IPS-11a (cell line): Measurements from ENCODE around the gene RPS15A.

Source experiments
- H3K4me3 ChIP-seq: one replicate; pipeline ENCODE4 v1.5.1; 2013; ENCODE audit warnings: low read depth, low read length, control low read depth

Gene RPS15A

DNA sequence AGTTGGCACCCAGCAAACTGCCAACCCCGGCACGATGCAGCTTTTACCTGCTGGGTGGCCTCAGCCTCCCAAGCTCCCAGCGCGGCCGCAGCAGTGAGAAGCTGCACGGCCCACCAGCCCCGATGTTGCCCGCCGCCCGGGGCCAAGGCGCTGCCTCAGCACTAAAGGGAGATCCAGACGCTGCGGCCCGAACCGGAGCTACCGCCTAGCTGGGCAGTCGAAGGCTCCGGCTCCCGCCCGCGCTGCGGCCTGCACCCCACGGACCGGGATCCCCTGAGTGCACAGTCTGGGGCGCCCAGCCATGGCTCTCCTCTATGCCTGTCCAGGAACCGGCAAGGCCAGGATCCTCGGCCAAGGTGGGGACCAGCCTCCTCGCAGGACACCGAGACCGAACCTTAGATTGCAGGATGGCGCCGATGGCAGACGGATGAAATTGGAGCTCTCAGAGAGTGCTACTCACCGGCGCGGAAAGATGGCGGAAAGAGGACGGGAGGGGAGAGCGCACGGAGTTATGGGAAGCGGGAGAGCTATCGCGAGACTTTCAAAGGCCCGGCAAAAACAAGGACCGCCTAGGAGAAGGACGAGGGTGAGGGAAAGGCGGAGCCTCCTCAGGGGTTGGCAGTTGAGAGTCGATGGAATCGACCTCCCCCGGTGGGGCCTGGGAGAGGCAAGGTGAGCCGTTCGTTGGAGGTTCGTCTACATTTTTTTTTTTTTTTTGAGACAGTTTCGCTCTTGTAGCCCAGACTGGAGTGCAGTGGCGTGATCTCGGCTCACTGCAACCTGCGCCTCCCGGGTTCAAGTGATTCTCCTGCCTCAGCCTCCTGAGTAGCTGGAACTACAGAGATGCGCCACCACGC lies at the start of gene RPS15A:
RPS15A (minus strand) TSS at position 485 of the 857 bp plus-strand sequence. CDS start 1,221 bp downstream, outside the sequence.
- H3K4me3 ChIP-seq, result peak within 1 kb of the TSS; percentile 96

DNA sequence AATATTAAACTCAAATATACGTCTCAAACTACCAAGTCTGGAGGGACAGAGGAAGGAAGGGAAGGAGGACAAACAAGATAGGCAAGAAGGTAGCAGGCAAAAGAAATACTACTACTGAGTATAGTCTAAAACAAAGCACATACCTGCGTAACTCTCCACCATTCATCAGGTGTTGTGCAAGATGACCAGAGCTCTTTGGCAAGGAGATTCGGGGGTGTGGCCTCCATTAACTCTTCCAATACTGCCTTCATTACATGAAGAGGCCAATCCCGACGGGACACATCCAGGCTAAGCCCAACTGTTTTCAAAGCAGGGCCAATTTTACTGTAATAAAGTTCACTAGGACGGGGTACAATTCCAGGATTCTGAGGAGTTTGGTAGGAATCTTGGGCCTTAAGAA lies 49.4 kb upstream of the RPS15A start:
- no peak overlapping the region for H3K4me3 ChIP-seq

DNA sequence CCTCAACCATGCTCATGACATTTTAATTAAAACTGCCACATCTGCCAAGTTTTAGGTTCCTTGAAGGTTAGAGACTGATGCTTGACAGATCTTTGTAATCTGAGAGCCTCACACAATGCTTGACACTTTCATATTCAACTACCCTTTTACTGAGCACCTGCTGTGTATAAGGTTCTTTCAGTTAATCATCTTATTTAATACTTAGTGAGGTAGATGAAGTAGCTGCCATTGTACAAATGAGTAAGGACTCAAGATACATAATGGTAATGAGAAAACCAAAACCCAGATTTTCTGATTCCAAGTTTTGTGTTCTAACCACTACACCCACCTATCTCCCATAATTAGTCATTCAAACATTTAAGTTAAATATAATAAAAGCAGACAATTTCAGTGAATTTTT lies 46.6 kb upstream of the RPS15A start:
- no peak overlapping the region for H3K4me3 ChIP-seq

DNA sequence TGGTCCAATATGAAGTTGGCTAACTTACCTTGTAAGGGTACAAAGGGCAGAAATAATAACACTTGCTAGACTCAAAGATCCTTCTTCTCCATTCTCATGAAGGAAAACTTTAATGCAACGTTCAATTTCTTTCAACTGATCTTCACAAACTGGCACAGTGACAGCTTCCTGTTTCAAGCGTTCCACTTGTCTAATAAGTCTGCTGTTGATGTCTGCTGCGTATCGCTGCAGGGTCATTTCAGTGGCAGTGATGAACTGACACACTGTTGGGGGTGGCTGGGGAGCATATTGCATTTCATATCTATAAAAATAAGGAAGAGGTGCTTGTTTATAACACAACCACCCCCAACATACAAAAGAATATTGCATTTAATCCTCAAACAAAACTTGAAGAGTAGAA lies 44.7 kb upstream of the RPS15A start:
- H3K4me3 ChIP-seq, result no peak overlapping the region

DNA sequence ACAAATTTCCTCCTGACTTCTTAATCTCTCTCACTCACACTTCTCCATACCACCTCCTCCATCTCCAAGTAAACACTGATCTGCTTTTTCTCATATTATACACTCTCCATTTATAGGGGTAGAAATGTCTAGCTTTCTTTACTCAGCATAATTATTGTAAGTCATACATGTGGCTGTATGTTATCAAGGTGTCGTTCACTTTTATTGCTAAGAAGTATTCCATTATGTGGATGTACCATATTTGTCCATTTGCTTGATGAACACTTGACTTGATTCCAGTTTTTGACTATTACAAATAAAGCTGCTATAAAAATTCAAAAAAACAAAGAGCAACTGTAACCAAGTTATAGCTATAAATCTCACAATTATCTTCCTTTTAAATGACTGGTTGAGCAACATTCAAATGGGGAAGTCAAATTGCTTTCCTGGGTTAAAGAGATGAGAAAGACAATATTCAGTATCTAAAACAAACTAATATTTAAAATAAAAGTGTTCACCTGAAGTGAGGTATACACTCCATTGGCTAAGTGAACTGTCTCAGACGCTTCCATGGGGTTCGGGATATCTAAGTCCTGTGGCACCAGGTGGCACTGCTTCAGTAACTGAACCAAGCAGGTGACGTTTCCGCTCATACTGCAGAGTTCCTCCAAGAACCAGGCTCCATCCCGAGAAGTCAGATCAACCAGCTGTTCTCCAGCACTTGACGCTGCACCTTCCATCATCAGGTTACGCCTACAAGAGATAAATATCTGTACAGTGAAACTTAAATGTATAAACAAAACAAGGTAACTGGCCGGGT lies 43.8 kb upstream of the RPS15A start:
- H3K4me3 ChIP-seq, result no peak overlapping the region

DNA sequence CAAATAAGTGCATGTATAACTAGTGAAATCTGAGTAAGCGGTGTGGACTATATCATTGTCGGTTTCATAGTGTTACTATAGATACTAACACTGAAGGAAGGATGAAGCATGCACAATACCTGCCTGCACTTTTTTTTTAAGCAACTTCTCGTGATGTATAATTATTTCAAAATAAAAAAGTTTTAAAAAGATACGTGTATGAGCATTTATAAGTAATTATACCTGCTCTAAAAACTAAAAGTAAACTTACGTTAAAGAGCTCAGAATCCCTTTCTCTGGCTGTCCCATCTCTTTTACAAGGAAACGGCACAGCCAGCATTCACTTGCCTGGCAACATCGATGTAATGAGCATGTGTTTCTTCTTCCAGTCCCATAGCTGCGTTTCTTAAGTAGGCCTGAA lies 42.5 kb upstream of the RPS15A start:
- no peak overlapping the region for H3K4me3 ChIP-seq

DNA sequence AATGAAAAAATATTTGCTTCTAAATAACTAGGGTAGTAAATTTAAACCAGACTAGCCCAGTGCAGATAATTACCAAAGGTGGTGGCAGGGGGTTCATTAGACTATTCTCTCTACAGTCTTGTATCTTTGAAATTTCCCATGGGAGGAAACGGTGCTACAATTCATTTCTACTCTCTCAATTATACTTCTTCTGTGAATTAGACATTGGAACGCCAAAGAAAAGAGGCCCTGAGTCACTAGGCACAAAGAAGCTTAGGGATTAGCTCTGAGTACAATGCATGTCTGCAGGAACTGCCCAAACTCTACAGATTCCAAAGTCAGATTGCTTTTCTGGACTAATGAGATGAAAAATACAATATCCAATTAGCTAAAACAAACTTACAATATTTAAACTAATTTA lies 41.9 kb upstream of the RPS15A start:
- H3K4me3 ChIP-seq, result no peak overlapping the region

DNA sequence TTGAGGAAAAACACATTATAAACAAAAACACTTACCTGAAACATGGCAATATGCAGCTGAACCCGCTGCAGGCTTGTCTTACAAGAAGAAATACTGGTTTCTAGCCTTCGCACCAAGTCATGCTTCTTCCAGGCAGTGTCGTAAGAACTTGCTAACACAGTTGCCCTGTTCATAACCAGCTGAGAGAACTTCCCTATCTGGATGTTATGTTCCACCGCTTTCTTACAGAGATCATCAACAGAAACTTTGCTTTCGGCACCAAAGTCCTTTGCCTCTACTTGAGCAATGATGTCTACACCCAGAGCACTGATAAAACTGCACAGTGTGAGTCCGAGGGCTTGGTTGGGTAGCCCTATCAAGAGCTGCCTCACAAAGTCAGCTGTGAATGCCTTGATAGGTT lies 39.1 kb upstream of the RPS15A start:
- H3K4me3 ChIP-seq, result no peak overlapping the region

DNA sequence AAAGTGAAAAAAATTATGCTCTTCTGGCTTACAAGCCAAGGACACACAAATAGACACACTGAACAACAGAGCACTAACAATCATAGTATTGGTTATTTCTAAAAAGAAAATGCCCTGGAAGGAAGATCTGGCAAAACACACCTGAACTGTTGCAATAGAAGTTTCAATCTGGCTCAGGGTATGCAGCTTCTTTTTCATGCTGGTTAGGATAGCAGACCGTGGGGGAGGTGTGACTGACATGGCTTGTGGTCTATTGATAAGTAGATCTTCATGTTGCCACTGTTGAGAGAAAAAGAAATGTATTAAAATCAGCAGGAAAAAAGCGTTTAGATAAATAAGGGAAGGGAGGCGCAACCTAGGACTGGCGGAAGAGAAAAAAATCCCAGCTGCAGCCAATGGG lies 37.8 kb upstream of the RPS15A start:
- H3K4me3 ChIP-seq, result no peak overlapping the region

DNA sequence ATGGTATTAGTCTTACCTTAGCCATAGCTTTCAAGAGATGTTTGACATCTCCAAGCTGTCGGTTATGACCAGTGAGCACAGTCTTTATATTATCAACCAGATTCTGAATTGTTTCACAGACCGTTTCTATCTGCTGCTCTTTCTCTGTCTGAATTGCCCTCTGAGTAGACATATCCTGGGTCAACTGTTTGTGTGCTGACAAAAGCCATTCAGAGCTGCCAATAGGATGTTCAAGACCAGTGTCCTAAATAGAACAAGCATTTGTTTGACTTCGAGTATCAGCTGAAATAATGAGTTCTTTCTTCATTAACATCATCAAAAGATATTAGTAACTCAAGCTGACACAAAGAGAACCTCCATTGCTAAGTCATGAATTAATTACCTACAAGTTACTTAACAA lies 26.2 kb upstream of the RPS15A start:
- H3K4me3 ChIP-seq, result no peak overlapping the region

DNA sequence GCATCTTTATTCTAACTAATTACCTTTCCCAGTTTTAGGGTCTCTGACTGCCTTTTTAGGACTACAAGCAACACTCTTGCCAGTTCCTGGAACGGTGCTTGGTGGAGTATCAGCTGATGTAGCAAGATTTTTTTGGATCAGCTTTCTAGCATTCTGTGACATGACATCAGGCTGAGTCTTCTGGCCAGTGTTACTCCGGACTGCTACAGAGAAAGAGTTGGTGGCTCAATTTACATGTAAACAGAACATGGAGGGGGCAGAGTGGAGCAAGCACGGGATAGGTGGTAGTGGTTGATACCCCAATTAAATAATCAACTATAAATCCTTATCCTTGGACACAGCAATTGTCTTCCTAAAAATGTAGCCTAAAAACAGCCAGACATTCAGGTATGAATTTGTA lies 21.8 kb upstream of the RPS15A start:
- no peak overlapping the region for H3K4me3 ChIP-seq

DNA sequence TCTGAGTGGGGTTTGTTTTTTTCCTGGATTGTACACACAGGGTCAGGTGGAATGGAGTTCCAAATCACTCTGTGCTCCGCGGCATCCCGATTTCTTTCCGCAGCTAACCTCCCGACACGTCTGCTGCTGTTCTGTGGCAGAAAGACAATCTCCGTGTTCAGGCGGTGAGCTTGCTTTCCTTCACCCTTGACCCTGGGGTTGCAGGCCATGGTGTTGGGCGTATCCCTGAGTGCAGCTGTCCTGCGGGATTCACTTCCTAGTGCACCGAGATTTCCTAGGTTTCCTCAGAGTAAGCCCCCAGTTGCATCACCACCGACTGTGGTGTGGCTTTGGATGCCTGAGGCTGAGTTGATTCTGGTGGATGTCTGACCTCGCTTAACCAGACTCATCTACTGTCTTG lies 19.0 kb upstream of the RPS15A start:
- H3K4me3 ChIP-seq, result no peak overlapping the region

DNA sequence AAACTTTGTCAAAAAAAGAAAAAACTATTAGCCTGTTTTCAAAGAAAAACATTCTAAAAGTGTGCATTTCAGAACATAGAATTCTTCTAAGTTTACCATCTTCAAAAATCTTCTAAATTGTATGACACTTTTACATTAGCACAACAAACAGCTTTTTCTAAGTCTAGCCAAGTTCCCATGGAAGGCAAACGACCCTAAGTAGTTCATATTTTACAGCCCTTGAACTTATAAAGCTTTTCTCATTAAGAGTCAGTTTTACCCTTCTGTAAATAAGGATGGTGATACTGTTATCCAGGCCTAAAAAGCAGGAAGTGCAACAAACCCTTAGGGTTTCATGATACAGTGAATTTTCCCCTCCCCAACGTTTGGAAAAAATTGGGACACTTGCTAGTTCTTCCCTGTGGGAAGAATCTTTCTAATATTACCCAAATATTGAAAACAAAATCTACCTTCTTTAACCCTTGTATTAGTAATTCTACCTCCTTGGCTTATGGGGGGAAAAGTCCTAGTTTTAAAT lies 15.2 kb upstream of the RPS15A start:
- no peak overlapping the region for H3K4me3 ChIP-seq

DNA sequence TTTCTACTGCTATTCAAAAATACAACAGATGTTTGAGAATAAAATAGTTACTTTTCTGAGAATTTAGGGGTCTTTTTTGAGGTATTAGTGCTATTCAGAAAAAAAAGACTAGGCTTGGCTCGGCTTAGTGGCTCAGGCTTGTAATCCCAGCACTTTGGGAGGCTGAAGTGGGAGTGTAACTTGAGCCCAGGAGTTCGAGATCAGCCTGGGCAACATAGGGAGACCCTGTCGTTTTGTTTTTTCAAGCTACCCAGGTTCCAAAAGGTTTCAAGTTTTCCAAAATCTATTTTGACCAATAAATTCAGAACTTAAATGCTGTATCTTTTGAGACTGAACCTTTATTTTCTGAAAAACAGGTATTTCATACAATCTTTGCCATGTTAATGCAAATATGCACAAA lies 14.4 kb upstream of the RPS15A start:
- H3K4me3 ChIP-seq, result no peak overlapping the region

DNA sequence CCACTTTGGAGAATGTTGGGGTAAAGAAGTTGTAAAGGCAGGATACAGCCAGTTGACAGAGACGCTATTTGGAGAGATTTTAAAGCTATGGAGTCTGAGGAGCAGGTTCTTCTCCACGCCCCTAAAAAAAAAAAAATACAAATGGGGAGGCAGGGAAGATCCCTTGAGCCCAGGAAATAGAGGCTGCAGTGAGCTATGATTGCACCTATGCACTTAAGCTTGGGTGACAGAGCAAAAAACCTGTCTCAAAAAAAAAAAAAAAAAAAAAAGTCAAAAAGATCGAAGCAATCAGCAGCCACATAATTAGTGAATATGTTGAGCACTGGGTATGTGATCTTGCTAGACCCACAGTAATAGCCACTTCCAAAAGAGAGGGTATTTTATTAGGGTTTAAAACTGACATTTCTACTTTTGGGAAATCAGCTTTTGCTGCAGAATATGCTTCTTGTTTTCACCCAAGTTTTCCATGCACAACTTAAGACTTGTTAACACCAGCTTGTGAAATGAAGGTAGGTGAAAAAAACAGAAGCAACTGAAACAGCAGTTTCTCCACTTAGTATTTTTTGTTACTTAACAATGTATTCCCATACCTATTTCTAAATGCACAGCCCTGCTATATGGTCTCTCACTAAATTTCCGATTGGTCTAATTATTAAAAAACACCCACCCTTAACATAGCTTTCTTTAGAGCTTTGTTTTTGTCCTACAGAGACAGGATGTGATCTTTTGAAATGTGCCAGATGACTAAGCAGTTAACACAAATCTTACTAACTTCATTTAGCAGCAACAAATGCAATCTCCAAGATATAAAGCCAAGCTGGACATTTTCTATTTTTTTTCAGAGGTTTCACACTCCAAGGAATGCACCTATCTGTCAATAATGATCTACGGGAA lies 13.7 kb upstream of the RPS15A start:
- no peak overlapping the region for H3K4me3 ChIP-seq

DNA sequence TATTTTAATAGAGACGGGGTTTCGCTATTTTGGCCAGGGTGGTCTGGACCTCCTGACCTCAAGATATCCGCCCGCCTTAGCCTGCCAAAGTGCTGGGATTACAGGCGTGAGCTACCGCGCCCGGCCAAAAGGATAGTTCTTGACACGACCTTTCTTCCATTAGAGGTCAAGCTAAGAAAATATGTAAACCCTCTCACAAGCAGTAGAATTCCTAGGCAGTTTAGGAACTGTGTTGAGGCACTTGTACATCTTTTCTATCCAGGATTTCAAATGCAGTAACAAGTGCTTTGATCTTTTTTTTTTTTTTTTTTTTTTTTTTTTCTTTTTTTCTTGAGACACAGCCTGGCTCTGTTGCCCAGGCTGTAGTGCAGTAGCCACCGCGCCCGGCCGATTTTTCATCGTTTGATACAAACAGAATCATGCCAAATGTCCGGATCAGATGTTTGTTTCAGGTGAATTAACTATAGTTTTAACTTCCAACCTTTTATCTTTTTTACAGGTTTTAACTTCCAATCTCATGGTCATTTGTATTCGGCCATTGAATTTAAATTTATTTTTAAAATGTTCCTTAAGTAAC lies 12.7 kb upstream of the RPS15A start:
- H3K4me3 ChIP-seq, result no peak overlapping the region

DNA sequence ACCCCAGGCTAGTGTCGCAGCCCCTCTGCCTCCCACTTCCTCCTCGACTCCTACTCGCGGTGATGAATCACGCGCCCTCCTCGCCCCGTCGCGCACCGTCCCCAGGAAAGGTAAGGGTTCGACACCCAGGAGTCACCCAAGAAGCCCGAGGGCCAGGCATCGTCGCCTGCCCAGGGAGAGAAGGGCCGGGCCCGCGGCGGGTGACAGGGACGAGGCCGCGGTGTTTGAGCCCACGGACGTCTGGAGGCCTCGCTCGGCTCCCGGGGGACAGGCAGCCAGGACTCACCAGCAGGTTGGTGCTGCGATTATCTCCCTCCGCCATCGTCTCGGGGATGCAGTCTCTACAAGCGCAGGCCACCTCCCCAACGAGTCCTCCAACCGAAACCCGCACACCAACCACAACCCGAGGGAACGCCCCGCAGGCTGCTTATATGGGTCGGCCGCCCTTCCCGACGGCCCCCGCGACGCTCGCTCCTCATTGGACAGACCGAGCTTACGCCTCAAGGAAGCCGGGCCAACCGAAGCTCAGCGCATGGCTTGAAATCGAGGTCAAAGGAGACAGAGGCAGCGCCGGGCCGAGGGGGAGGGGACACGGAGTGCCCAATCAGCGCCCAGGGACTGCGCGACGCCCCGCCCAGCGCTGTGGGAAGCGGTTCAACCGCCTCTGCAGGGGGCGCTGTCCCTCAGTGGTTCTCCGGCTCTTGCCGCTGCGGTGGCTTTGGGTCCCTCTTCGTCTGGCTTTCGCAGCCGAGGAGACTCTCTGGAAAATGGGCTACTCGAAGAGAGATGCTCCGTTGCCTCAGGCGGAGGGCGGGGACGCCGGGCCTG lies 11.2 kb upstream of the RPS15A start, which contains the start of gene ARL6IP1:
ARL6IP1 (minus strand) TSS at position 405 of the 828 bp plus-strand sequence; CDS start at position 322, 83 bp downstream.
- peak within 1 kb of the TSS; percentile 89 for H3K4me3 ChIP-seq

DNA sequence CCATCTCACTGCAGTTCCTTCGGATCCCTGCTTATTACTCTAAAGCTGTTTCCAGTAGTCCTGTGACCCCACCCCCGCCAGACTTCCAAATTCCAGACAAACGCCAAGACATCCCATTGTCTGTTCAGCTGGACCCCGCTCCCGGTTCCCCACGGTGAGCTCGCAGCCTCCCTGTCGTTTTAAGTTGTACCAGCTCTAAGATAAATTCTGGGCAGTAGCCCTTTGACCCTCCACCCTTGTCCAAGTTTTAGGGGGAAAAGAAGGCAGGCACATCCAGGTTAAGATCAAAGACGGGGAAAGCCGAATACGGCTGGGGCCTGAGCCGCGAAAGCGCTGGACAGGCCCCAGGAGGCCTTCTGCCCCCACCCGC lies 10.6 kb upstream of the RPS15A start:
- H3K4me3 ChIP-seq, result peak overlapping the region; percentile 89

DNA sequence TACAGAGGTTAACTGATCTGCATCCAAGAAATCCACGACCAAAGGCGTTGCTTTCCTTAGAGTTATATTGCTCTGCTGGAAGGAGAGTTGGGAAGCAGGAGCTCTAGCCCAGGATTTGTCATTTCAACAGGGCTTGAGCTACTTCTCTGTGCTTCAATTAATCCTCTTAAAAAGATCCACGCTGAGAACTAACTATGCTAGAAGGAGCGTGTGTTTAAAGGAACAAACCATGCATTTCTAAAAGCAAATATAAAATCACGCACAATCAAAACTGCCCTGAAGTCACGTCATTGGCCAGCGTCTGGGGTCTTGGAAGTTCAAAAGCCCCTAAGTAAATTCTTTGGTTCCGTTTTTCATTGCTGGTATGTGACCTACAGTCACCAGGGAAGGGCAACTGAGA lies 10.2 kb upstream of the RPS15A start:
- H3K4me3 ChIP-seq, result peak overlapping the region; percentile 89

DNA sequence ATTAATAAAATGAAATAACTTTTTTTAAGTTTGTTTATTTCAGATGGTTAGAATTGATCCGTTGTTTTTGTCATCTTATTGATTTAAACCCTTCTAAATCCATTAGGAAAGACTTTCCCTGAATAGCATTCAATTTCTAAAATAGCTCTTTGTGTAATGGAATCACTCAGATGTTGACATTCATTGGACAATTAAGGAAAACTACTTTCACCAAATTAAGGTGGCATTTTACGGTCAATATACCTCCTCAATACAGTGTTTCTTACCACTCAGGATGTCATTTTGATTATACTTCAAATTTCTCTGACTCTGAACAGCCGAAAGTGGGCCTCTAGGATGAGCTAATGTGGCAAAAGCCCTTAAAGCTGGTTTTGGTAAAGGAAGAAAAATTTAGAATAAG lies 9.4 kb upstream of the RPS15A start:
- H3K4me3 ChIP-seq, result peak overlapping the region; percentile 89
